ENCODE results near the gene VTI1A.

The VTI1A gene

DNA sequence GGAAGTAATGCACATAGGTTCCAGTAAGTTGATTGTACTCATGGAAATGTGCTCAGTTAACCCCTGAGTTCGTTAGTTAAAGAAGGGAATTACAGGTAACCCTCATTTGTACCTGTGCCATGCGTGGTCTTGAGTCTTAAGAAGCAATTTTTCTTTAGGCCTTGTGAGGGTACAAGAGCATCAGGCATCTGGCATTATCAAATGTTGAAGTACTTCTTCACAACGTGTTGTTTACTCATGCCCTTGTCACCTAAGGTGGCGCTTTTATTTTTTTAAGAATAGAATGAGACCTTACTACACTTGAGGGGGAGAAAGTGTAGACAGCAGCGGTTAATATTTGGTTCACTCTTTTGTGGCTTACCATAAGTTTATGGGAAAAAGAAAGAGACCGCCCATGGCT is 167.1 kb downstream of the VTI1A start:
- no peaks in the 10 kb centered on the region for H3K4me1 ChIP-seq (ENCODE audit: control insufficient read depth, insufficient read depth, low read length, poor library complexity, severe bottlenecking)

DNA sequence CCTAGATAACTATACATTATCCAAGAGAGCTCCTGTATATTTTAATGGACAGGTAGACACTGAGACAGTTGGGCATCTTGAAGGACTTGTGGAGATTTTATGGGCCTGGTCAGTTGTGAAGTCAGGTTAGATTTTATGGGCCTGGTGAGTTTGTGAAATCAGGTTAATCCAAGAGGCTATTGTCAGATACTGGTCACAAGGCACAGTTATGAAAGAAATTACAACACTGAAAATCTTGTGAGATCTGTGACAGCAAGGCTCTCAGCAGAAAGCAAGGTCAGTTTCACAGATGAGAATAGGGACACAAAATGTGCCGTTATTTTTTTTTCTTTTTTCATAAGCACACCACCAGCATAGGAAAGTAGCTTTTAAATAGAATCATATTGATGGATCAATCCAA is 167.6 kb downstream of the VTI1A start:
- WGBS, 2 experiments (ENCODE audit: insufficient coverage in 2 of 2), result no CpG with 5 or more reads among the region's 1 CpG
- Histone ChIP-seq H3K36me3 (ENCODE audit: control insufficient read depth, insufficient read depth, low read length) (no peaks in the 10 kb centered on the region), H3K4me1 (ENCODE audit: control insufficient read depth, insufficient read depth, low read length, poor library complexity, severe bottlenecking) (no peaks in the 10 kb centered on the region), H3K4me3 (ENCODE audit: extremely low read depth, insufficient read depth, low read length, poor library complexity, severe bottlenecking) (no peak overlapping the region), H3K27ac (ENCODE audit: low read depth, low read length, severe bottlenecking) (no peak overlapping the region), H3K9me3 (ENCODE audit: control insufficient read depth, low read length) (peaks cover 4% of the 10 kb centered on the region)

More for the DNA sequence above, 167.1 kb downstream of the VTI1A start:
- Histone ChIP-seq H3K27ac (ENCODE audit: low read depth, low read length, severe bottlenecking) (no peak overlapping the region), H3K4me3 (ENCODE audit: extremely low read depth, insufficient read depth, low read length, poor library complexity, severe bottlenecking) (no peak overlapping the region), H3K9me3 (ENCODE audit: control insufficient read depth, low read length) (peaks cover 4% of the 10 kb centered on the region), H3K36me3 (ENCODE audit: control insufficient read depth, insufficient read depth, low read length) (no peaks in the 10 kb centered on the region)
- 90% methylated on average over 2 to 5 of the region's 6 CpGs for WGBS, 2 experiments (ENCODE audit: insufficient coverage in 2 of 2)

DNA sequence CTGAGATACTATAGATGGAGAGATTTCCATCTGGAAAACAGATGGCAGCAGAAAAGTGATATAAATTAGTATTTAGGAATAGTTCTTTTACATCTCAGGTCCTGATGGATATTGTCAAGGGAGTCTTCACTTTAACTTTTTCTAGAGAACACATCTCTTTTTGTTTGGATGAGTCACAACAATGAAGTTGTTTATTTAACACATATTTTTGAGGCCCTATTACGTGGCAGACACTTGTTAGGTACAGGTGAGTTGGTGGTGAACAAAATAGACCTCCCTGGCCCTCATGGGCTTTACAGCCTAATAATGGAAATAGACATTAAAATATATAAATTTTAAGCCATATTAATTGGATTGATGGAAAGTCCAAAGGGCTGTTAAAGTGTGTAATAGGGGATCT is 168.3 kb downstream of the VTI1A start:
- Histone ChIP-seq H3K9me3 (ENCODE audit: control insufficient read depth, low read length) (peaks cover 4% of the 10 kb centered on the region), H3K4me1 (ENCODE audit: control insufficient read depth, insufficient read depth, low read length, poor library complexity, severe bottlenecking) (no peaks in the 10 kb centered on the region), H3K4me3 (ENCODE audit: extremely low read depth, insufficient read depth, low read length, poor library complexity, severe bottlenecking) (no peak overlapping the region), H3K27ac (ENCODE audit: low read depth, low read length, severe bottlenecking) (no peak overlapping the region), H3K36me3 (ENCODE audit: control insufficient read depth, insufficient read depth, low read length) (no peaks in the 10 kb centered on the region)
- no CpG with 5 or more reads among the region's 1 CpG for WGBS, 2 experiments (ENCODE audit: insufficient coverage in 2 of 2)

DNA sequence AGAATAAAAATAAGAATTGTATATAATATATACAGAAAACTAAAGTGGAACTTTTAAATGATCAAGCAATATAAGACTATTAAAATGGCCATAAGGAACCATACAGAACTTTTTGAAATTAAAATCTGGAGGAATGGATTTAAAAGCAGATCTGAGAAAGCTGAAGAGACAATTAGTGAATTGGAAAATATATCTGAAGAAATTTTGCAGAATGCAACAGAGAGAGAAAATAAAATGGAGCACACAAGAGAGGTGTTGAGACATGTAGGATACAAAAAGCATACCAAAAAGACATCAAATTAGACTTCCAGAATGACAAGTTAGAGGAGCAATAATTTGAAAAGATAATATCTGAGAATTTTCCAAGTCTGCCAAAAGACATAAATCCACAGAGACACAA is 169.6 kb downstream of the VTI1A start:
- Histone ChIP-seq H3K27ac (ENCODE audit: low read depth, low read length, severe bottlenecking) (no peak overlapping the region), H3K9me3 (ENCODE audit: control insufficient read depth, low read length) (peaks cover 4% of the 10 kb centered on the region), H3K36me3 (ENCODE audit: control insufficient read depth, insufficient read depth, low read length) (no peaks in the 10 kb centered on the region), H3K4me3 (ENCODE audit: extremely low read depth, insufficient read depth, low read length, poor library complexity, severe bottlenecking) (no peak overlapping the region), H3K4me1 (ENCODE audit: control insufficient read depth, insufficient read depth, low read length, poor library complexity, severe bottlenecking) (no peaks in the 10 kb centered on the region)

DNA sequence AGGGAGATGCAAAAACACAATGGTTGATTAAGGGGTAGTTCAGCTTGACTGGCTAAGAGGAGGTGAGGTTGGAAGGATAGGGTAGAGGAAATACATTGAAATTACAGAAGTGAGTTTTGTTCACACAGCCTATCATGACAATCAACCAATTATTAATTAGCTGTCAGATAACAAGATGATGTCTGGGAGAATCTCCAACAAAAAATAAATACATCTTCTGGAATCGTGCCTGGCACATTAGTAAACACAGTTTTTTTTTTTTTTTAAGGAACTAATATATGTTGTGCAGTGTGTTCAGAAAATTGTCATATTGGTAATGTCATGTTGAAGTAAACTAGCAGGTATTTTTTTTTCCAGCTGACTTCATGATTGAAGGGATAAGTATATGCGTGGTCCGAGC is 171.8 kb downstream of the VTI1A start:
- Histone ChIP-seq H3K9me3 (ENCODE audit: control insufficient read depth, low read length) (peaks cover 4% of the 10 kb centered on the region), H3K4me1 (ENCODE audit: control insufficient read depth, insufficient read depth, low read length, poor library complexity, severe bottlenecking) (no peaks in the 10 kb centered on the region), H3K27ac (ENCODE audit: low read depth, low read length, severe bottlenecking) (no peak overlapping the region), H3K36me3 (ENCODE audit: control insufficient read depth, insufficient read depth, low read length) (no peaks in the 10 kb centered on the region), H3K4me3 (ENCODE audit: extremely low read depth, insufficient read depth, low read length, poor library complexity, severe bottlenecking) (no peak overlapping the region)
- WGBS, 2 experiments (ENCODE audit: insufficient coverage in 2 of 2), result 90 to 91% methylated on average over 2 of the region's 3 CpGs

DNA sequence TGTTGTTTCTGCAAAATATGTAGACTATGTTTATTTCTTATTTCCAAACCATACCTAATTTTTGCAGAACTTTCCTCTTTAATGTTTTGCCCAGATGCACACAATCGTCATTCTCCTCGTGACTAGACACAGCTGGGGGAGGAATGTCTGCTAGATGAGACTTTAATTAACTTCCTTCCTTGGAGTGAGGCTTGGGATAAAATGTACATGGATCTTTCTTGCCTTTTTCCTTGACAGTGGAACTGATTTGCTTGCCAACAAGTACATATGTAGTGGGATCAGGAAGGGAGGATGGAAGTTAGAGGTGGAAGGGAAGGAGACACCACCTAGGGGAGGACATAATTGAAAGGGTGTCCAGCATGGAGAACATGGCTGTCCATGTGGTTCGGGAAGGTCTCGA is 172.5 kb downstream of the VTI1A start:
- Histone ChIP-seq H3K4me1 (ENCODE audit: control insufficient read depth, insufficient read depth, low read length, poor library complexity, severe bottlenecking) (no peaks in the 10 kb centered on the region), H3K27ac (ENCODE audit: low read depth, low read length, severe bottlenecking) (no peak overlapping the region), H3K36me3 (ENCODE audit: control insufficient read depth, insufficient read depth, low read length) (no peaks in the 10 kb centered on the region), H3K9me3 (ENCODE audit: control insufficient read depth, low read length) (peaks cover 4% of the 10 kb centered on the region), H3K4me3 (ENCODE audit: extremely low read depth, insufficient read depth, low read length, poor library complexity, severe bottlenecking) (no peak overlapping the region)
- 96% methylated on average over 4 of the region's 4 CpGs; no CpG with 5 or more reads in 1 of the 2 experiments for WGBS, 2 experiments (ENCODE audit: insufficient coverage in 2 of 2)

DNA sequence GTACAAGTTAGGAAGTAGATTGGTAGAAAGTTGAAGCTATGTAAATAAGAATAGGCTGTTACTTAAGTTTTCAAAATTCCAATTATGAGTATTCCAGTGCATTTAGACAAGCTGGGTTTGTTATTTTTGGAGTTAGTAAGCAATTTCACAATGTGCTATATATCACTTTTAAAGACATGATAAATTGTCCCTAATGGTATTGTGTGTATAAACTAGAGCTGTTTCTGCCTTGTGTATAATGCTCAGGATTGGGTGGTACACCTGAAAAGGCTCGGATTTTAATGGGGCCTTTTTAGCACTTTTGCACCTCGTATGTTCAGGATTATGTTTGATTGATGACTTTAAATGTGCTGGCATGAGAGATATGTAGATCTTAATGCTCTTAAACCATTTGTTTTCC is 175.8 kb downstream of the VTI1A start:
- H3K4me3 ChIP-seq (ENCODE audit: extremely low read depth, insufficient read depth, low read length, poor library complexity, severe bottlenecking), result no peak overlapping the region
- no peak overlapping the region for H3K27ac ChIP-seq (ENCODE audit: low read depth, low read length, severe bottlenecking)
- whole genome bisulfite sequencing, 2 experiments (ENCODE audit: insufficient coverage in 2 of 2), result 71 to 90% methylated on average over 1 of the region's 2 CpGs
- H3K9me3 ChIP-seq (ENCODE audit: control insufficient read depth, low read length), result no peaks in the 10 kb centered on the region
- H3K4me1 ChIP-seq (ENCODE audit: control insufficient read depth, insufficient read depth, low read length, poor library complexity, severe bottlenecking), result no peaks in the 10 kb centered on the region
- H3K36me3 ChIP-seq (ENCODE audit: control insufficient read depth, insufficient read depth, low read length), result no peaks in the 10 kb centered on the region

DNA sequence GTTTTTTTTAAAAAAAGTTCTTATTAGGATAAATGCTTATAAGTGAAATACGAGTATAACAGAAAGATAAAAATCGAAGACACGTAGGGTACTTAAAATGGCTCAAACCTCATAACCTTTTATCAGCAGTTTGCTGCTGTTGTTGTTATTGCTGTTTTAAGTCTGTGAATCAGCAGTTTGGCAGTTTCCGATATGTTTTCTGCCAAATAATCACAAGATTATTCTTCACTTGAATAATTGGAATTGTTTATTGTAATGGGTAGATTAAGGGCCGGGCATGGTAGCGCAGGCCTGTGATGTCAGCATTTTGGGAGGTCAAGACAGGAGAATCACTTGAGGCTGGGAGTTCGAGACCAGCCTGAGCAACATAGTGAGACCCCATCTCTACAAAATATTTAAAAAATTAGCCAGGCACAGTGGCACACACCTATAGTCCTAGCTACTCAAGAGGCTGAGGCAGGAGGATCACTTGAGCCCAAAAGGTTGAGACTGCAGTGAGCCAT is 177.6 kb downstream of the VTI1A start:
- Histone ChIP-seq H3K27ac (ENCODE audit: low read depth, low read length, severe bottlenecking) (no peak overlapping the region), H3K4me3 (ENCODE audit: extremely low read depth, insufficient read depth, low read length, poor library complexity, severe bottlenecking) (no peak overlapping the region), H3K36me3 (ENCODE audit: control insufficient read depth, insufficient read depth, low read length) (no peaks in the 10 kb centered on the region), H3K9me3 (ENCODE audit: control insufficient read depth, low read length) (no peaks in the 10 kb centered on the region), H3K4me1 (ENCODE audit: control insufficient read depth, insufficient read depth, low read length, poor library complexity, severe bottlenecking) (peaks cover 3% of the 10 kb centered on the region)
- 84 to 93% methylated on average over 2 to 3 of the region's 7 CpGs for WGBS, 2 experiments (ENCODE audit: insufficient coverage in 2 of 2)

DNA sequence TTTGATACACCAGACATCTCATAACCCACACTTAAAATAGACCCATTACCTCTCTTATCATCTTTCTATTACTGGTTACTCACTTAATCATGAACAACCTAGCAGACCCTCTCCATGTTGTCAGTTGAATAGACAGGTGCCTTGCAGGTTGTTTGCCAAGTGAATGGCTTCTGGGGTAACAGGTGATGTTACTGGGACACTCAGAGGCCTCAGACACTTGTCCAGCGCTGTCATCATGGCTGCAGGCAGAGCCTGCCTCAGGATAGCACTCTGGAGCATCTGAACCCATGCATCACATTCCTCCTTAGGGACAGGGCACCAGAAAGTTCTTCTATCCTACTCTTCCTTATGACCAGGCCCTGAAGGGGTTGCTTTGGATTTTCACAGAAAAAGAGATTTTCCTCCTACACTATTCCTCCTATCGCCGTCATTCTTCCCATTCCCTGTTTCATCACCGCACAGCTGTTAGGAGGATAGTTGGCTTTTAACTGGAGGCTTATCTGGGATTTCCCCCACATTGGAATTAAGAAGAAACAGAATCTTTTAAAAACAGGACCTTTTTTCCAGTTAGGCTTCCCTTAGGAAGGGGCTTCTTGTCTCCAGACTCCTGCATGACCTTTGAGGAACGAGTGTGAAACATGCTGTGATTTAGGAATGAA is 182.1 kb downstream of the VTI1A start:
- H3K4me1 ChIP-seq (ENCODE audit: control insufficient read depth, insufficient read depth, low read length, poor library complexity, severe bottlenecking), result peaks cover 12% of the 10 kb centered on the region
- no peak overlapping the region for H3K27ac ChIP-seq (ENCODE audit: low read depth, low read length, severe bottlenecking)
- no peaks in the 10 kb centered on the region for H3K9me3 ChIP-seq (ENCODE audit: control insufficient read depth, low read length)
- 75 to 100% methylated on average over 2 of the region's 5 CpGs for WGBS, 2 experiments (ENCODE audit: insufficient coverage in 2 of 2)
- H3K4me3 ChIP-seq (ENCODE audit: extremely low read depth, insufficient read depth, low read length, poor library complexity, severe bottlenecking), result no peak overlapping the region
- H3K36me3 ChIP-seq (ENCODE audit: control insufficient read depth, insufficient read depth, low read length), result no peaks in the 10 kb centered on the region

DNA sequence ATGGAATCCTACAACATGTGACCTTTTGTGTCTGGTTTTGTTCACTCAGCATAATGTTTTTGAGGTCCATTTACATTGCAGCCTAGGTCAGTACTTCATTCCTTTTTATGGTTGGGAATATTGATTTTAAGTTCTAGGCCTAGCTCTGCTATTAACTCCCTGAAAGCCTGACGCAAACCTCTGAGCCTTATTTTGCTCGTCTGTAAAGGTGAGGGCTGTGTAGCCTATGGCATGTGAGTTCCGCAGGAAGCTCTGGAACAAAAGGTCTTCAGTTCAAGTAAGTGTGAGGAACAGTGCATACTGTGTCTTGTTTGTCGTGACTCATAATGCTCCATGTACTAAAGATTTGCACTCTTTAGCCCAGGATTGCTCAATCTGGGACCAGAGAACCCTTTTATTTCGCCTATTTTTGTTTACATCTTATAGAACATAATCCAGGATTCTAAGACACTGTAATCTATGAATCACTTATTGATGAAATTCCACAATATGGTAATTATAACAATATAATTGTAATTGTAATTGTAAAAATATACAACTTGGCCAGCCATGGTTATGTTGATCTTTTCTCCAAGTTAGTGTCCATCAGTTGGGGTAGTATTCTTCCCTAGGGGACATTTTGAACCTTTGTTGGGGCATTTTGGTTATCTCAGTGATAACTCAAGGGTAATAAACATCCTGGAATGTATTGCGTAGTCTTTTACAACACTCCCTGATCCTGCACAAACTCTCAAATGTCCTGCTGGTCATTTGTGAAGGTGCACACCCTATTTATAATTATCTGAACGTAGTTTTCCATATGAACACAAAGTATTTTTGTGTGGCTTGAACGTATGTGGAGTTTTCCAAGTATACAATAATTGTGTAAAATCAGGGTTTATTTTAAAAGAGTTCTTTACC is 184.7 kb downstream of the VTI1A start:
- H3K4me1 ChIP-seq (ENCODE audit: control insufficient read depth, insufficient read depth, low read length, poor library complexity, severe bottlenecking), result peaks cover 18% of the 10 kb centered on the region
- no peak overlapping the region for H3K27ac ChIP-seq (ENCODE audit: low read depth, low read length, severe bottlenecking)

More for the DNA sequence above, 184.7 kb downstream of the VTI1A start:
- no peaks in the 10 kb centered on the region for H3K9me3 ChIP-seq (ENCODE audit: control insufficient read depth, low read length)
- no peaks in the 10 kb centered on the region for H3K36me3 ChIP-seq (ENCODE audit: control insufficient read depth, insufficient read depth, low read length)
- no peak overlapping the region for H3K4me3 ChIP-seq (ENCODE audit: extremely low read depth, insufficient read depth, low read length, poor library complexity, severe bottlenecking)
- WGBS, 2 experiments (ENCODE audit: insufficient coverage in 2 of 2), result 86 to 91% methylated on average over 5 of the region's 8 CpGs

Data from mesodermal cell (in vitro differentiated cells).